ENCODE measurements around the gene MINK1.

- TF ChIP-seq, protein P1, sequence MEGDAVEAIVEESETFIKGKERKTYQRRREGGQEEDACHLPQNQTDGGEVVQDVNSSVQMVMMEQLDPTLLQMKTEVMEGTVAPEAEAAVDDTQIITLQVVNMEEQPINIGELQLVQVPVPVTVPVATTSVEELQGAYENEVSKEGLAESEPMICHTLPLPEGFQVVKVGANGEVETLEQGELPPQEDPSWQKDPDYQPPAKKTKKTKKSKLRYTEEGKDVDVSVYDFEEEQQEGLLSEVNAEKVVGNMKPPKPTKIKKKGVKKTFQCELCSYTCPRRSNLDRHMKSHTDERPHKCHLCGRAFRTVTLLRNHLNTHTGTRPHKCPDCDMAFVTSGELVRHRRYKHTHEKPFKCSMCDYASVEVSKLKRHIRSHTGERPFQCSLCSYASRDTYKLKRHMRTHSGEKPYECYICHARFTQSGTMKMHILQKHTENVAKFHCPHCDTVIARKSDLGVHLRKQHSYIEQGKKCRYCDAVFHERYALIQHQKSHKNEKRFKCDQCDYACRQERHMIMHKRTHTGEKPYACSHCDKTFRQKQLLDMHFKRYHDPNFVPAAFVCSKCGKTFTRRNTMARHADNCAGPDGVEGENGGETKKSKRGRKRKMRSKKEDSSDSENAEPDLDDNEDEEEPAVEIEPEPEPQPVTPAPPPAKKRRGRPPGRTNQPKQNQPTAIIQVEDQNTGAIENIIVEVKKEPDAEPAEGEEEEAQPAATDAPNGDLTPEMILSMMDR (conservative IDR thresholded peaks at IDR 0.05 in 1 of 2, IDR thresholded peaks at IDR 0.05 in 1 of 2; ENCODE audit: extremely low read depth in 1 of 2, insufficient read depth in 1 of 2, low read depth in 1 of 2, low read length in 2 of 2): no peak
- TF ChIP-seq EZH2 (IDR thresholded peaks at IDR 0.05; ENCODE audit: borderline replicate concordance, low read length): no peak
These were observed 104.4 kb downstream of the MINK1 start for GRCh38 chr17:4937553-4937952.

Measured in mammary epithelial cell (primary cell).